RPMI8226 (cell line): ENCODE data around the gene ADAMTS2.

Source experiments
- DNase-seq: peaks from one replicate; pipeline ENCODE4 v3.0.0-alpha.2; 2015

Gene ADAMTS2

GRCh38 chr5:179134511-179134910 lies 210.8 kb downstream of the ADAMTS2 start:
- no peak for DNase-seq

- DNase-seq = no peak
Observed at GRCh38 chr5:179132586-179133355, 212.5 kb downstream of the ADAMTS2 start.

GRCh38 chr5:179131886-179132585 lies 213.2 kb downstream of the ADAMTS2 start:
- DNase-seq = no peak

GRCh38 chr5:179131321-179131835 lies 213.9 kb downstream of the ADAMTS2 start:
- no peak for DNase-seq

- no peak for DNase-seq
Observed at GRCh38 chr5:179130101-179130681, 215.1 kb downstream of the ADAMTS2 start.

- DNase-seq = peak; percentile 47
Observed at GRCh38 chr5:179129607-179130071, 215.6 kb downstream of the ADAMTS2 start.

- no peak for DNase-seq
Observed at GRCh38 chr5:179128976-179129375, 216.3 kb downstream of the ADAMTS2 start.

GRCh38 chr5:179128041-179128365 lies 217.3 kb downstream of the ADAMTS2 start:
- no peak for DNase-seq

- DNase-seq = no peak
Observed at GRCh38 chr5:179127136-179128040, 217.9 kb downstream of the ADAMTS2 start.

- DNase-seq = no peak
Observed at GRCh38 chr5:179126506-179126991, 218.7 kb downstream of the ADAMTS2 start.

GRCh38 chr5:179125789-179126505 lies 219.3 kb downstream of the ADAMTS2 start:
- DNase-seq = no peak

- no peak for DNase-seq
Observed at GRCh38 chr5:179124853-179125788, 220.1 kb downstream of the ADAMTS2 start.

GRCh38 chr5:179124273-179124852 lies 220.9 kb downstream of the ADAMTS2 start:
- no peak for DNase-seq

- no peak for DNase-seq
Observed at GRCh38 chr5:179123491-179124272, 221.6 kb downstream of the ADAMTS2 start.

- no peak for DNase-seq
Observed at GRCh38 chr5:179123109-179123426, 222.2 kb downstream of the ADAMTS2 start.

GRCh38 chr5:179122411-179123108 lies 222.7 kb downstream of the ADAMTS2 start:
- no peak for DNase-seq

GRCh38 chr5:179121667-179122111 lies 223.6 kb downstream of the ADAMTS2 start:
- no peak for DNase-seq

GRCh38 chr5:179120951-179121666 lies 224.2 kb downstream of the ADAMTS2 start:
- DNase-seq = no peak
